LoVo (cell line): ENCODE data around the gene RIMBP3B.
"Not testable (repeated sequence)": the region's sequence is repeated elsewhere in the genome, so short reads cannot be mapped to it uniquely, and the experiment has no call there.

Experiments
- DNase-seq: peaks from one replicate; pipeline ENCODE4 v3.0.0-alpha.2; 2016; ENCODE audit warnings: low spot score

The RIMBP3B gene

GRCh38 chr22:21417853-21418252, 34.3 kb downstream of the RIMBP3B start:
- DNase-seq: not testable (repeated sequence)

GRCh38 chr22:21418974-21419638, 35.6 kb downstream of the RIMBP3B start:
- not testable (repeated sequence) for DNase-seq

- DNase-seq: not testable (repeated sequence)
Observed at GRCh38 chr22:21420180-21420763, 36.7 kb downstream of the RIMBP3B start.

- DNase-seq: not testable (repeated sequence)
Observed at GRCh38 chr22:21424084-21424709, 40.6 kb downstream of the RIMBP3B start.

- DNase-seq: not testable (repeated sequence)
Observed at GRCh38 chr22:21434378-21435233, 51.1 kb downstream of the RIMBP3B start.

- not testable (repeated sequence) for DNase-seq
Observed at GRCh38 chr22:21435998-21436810, 52.7 kb downstream of the RIMBP3B start.

GRCh38 chr22:21438013-21438412, 54.5 kb downstream of the RIMBP3B start:
- DNase-seq: not testable (repeated sequence)
